Measurements from ENCODE around the gene KCNQ1.
"Not testable (repeated sequence)": the region's sequence is repeated elsewhere in the genome, so short reads cannot be mapped to it uniquely, and the experiment has no call there.

KCNQ1 gene

GRCh38 chr11:2631161-2631560 is 186.4 kb downstream of the KCNQ1 start:
- no peak for ATAC-seq

DNA sequence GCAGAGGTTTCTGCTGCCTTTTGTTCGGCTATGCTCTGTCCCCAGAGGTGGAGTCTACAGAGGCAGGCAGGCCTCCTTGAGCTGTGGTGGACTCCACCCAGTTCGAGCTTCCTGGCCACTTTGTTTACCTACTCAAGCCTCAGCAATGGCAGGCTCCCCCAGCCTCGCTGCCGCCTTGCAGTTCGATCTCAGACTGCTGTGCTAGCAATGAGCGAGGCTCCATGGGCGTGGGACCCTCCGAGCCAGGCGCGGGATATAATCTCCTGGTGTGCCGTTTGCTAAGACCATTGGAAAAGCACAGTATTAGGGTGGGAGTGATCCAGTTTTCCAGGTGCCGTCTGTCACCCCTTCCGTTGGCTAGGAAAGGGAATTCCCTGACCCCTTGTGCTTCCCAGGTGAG is 195.0 kb downstream of the KCNQ1 start:
- ATAC-seq: not testable (repeated sequence)

GRCh38 chr11:2641623-2642022 is 196.8 kb downstream of the KCNQ1 start:
- no peak for ATAC-seq

DNA sequence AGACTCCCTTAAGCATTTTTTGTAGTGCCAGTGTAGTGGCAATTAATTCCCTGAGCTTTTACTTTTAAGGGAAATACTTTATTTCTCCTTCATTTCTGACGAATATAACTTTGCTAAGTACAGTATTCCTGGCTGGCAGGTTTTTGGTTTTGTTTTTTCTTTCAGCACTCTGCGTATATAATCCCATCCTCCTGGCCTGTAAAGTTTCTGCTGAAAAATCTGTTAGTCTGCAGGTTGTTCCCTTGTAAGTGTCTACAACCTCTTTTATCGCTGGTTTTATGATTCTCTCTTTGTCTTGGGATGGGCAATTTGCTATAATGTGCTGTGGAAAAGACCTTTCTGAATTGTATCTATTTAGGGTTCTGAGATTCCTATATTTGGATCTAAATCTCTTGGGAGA is 198.9 kb downstream of the KCNQ1 start:
- no peak for ATAC-seq

- no peak for ATAC-seq
Measured at GRCh38 chr11:2644844-2645778, 200.3 kb downstream of the KCNQ1 start.

- ATAC-seq: no peak
Measured at GRCh38 chr11:2645779-2646118, 200.9 kb downstream of the KCNQ1 start.

DNA sequence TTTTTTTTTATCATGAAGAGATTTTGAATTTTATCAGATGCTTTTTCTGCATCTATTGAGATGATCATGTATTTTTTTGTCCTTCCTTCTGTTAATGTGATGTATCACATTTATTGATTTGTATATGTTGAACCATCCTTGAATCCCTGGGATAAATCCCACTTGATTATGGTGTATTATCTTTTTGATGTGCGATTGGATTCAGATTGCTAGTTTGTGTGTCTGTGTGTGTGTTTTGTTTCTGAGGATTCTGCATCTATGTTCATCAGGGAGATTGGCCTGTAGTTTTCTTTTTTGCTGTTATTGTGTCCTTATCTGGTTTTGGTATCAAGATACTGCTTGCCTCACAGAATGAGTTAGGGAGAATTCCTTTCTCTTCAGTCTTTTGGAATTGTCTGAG is 202.4 kb downstream of the KCNQ1 start:
- no peak for ATAC-seq

GRCh38 chr11:2647953-2648352 is 203.1 kb downstream of the KCNQ1 start:
- ATAC-seq: no peak

- no peak for ATAC-seq
Measured at GRCh38 chr11:2649400-2649799, 204.6 kb downstream of the KCNQ1 start.

DNA sequence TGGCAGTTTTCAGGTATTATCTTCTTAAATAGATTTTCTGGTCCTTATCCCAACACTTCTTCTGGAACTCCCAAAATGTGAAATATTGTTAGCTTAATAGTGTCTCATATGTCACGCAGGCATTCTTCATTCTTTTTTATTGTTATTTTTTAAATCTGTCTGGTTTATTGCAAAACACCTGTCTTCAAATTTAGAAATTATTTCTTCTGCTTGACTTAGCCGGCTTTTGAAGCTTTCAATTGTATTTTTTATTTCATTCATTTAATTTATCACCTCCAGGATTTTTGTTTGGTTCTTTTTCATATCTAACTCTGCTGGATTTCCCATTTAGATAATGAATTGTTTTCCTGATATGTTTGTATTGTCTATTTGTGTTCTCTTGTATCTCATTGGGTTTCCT is 205.0 kb downstream of the KCNQ1 start:
- ATAC-seq: no peak

GRCh38 chr11:2650343-2650867 is 205.6 kb downstream of the KCNQ1 start:
- ATAC-seq: no peak

DNA sequence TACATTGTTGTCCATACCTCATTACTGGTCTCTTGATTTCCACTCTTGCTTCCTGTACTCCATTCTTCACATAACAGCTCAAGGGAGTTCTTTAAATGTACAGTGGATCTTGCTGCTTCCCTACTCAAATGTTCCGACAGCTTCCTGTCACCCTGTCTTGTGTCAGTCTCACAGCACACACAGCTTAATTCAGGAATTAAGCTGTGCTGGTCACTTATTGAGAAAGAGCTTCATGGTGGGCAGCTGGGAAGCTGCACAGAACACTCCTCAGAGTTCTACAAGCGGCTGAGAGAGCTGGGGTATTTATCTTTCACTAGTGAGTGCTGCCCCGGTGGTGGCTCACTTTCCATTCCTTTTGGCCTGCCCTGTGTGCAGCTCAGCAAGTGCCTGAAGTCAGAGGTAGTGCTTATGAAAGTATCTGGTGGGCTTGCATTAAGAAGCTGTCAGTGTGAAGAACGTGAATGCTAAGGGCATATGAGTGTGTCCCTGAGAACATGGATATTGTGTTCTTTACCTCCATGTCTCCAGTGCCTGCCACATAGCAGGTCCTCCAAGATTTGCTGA is 206.3 kb downstream of the KCNQ1 start:
- ATAC-seq: no peak

DNA sequence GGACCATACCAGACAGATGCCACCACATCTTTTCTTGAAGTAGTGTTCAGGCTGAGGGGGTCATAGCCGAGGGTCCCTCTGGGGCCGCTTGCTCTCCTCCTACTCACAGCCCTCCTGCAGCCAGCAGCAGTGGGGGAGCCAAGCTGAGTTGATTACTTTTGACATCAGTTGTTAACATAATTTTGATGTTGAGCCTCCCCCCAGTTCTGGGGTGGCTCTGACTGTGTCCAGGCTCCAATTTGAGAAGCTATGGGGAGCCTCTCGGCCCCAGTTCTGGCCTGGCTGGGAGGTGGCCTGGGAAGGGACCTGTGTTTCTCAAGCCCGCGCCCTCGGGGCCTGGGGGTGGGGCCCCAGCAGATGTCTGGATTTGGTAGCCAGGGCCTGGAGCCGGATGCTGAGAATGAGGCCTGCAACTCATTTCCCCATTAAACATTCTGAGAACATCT is 207.0 kb downstream of the KCNQ1 start:
- no peak for ATAC-seq

- no peak for ATAC-seq
Measured at GRCh38 chr11:2652333-2653197, 207.8 kb downstream of the KCNQ1 start.

GRCh38 chr11:2653198-2653551 is 208.4 kb downstream of the KCNQ1 start:
- ATAC-seq: no peak

DNA sequence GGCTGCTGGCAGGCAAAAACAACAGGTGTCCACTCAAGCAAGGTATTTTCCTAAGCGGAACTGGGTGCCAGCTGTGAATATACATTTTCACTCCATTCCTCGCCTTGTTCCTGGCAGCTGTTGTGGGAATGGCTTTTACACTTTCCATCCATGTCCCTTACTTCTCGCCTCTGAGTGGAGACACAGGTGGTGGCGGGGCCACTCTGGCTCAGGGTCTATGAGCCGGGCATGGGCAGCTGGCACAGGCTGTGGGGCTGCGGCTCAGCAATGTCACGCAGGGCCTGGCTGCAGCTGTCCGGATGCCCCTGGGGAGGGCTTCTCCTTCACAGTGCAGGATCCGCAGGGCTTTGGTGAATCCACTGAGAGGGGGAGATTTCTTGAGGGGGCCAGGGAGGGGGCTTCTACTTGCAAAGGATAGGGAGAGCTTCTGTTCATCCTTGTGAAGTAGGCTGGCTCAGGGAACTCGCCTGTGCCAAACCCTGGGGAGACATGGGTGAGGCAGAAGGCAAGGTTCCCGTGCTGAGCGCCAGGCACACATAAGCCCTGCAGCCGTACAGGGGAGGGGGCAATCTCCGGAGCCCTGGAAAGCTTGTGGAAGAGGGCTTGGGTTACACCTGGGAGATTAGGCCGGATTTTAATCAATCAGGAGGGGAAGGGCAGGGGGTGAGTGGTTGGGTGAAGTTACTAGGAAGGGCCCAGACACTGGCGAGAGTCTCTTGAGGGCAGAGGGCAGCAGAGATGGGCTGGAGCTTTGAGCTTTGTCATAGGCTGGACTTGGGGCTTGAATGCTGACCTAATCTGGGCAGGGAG is 209.3 kb downstream of the KCNQ1 start:
- no peak for ATAC-seq

DNA sequence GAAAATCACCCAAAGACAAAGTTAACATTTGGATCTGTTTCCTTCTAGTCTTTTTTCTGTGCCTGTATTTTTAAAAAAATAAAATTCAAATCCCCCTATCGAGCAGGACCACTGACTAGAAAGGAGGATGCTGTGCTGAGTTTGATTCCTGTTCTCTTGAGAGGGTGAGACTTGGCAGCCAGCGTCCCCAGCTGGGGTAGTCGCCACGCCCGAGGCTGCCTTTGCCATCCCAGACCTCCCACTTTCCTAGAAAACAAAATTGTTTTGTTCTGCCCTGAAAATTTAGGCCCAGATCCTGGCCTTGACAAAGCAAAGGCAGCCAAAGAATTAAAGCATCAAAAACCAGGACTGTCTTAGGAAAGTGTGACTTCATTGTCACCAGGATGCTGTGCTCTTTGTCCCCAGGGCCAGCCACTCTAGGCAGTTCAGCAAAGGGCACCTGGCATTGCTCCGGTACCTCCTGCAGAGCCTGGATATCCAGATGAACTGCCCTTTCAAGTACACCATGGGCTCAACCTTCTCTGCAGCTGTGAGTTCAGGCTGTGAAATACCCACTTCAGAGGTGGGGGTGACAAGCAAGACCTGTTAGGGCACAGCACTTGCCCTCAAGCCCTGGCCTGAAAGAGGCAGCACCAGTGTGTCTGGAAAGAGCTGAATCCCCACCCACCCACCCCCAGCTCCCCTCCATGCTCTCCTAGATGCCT is 210.4 kb downstream of the KCNQ1 start:
- ATAC-seq: no peak

- ATAC-seq: no peak
Measured at GRCh38 chr11:2655834-2656622, 211.2 kb downstream of the KCNQ1 start.

GRCh38 chr11:2656859-2657258 is 212.1 kb downstream of the KCNQ1 start:
- ATAC-seq: no peak

DNA sequence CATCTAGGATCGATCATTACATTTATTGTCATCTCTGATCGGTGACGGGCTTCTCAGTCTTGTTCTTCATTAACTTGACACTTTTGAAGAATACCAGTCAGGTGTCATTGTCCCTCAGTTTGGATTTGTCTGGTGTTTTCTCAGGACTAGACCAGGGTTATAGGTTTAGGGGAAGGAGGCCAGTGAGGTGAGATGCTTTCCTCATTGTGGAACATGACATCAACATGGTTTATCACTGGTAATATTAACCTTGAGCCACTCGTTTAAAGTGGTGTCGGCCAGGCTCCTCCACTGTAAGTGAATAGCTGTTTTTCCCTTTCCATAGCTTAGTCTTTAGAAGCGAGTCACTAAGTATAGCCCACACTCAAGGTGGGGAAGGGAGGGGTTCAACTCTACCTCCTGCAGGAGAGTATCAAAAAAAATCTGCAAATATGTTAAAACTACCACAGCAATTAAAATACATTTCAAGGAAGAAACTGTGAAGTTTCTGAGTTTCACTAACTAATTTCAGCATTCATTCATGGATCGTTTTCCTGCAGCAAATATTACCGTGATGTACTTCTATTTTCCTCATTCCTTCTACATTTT is 213.0 kb downstream of the KCNQ1 start:
- ATAC-seq: no peak

Data from activated CD4-positive, CD25-positive, alpha-beta regulatory T cell treated with anti-CD3 and anti-CD28 coated beads, Interleukin-2, amount 50 U/mL, for 24 hours (primary cell).